Epithelial cell of prostate (primary cell): ENCODE measurements around the gene NDUFAF8.

Experiments used
- DNase-seq: peaks from one replicate; pipeline ENCODE4 v3.0.0-alpha.2; 2011; ENCODE audit warnings: low read depth, low spot score
- H3K27ac ChIP-seq: fragments of 450-650 bp; 2 replicates; pipeline ENCODE4 v1.5.1; 2017; ENCODE audit warnings: mild to moderate bottlenecking

Gene NDUFAF8

DNA sequence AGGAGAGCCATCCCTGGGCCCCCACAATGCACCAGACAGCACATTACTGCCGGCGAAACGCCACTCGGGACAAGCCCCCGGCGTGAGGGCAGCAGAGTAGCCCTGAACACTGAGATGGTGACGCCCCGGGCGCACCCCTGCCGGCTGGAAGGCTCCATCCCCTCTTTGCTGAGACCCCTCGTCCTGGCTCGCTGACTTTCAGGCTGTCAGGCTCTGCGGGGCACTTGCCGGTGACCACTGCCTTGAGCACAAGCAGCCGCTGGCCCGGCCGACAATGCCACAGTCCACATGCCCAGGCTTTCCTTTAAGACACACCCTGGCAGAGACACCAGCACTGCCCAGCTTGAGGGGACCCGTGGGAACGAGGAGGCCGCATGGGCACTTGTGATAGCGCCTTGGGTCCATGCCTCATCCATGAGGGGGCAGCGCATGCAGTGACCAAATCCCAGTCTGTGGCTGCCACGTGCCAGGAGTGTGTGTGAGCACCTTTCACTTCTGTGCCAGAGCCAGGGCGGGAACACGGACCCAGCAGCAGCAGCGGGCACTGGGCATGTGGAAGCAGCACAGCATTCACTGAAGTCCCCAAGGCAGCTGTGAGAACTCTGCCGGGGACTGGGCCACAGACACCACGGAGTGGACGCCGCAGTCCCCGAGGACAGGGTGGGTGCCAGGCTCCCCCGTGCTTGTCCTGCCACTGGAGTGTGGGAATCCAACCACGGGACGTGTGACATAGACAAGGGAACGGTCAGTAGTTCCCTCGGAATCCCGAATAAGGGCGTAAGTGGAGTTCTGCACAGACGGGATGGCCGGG, 24.5 kb downstream of the NDUFAF8 start:
- no peak for DNase-seq
- no peak overlapping the region for H3K27ac ChIP-seq

DNA sequence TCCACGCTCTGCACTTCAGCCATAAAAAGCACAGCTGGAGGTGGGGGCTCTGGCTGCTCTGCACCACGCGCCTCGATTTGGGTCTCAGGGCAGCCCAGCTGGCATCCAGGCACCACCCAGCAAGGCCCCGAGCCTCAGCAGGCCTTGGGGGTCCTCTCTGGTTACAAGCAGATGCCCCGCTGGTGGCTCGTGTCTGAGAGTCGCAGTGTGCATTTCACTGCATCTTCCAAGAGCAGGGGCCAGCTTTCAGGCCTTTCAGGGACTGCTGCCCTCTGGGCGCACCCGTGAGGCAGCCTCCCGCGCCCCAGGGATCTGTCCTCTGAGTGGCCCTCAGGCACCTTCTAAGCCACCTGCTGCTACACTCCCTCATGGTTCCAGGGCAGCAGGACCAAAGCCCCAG, 25.5 kb downstream of the NDUFAF8 start:
- DNase-seq = no peak
- H3K27ac ChIP-seq = no peak overlapping the region

- no peak for DNase-seq
- no peak overlapping the region for H3K27ac ChIP-seq
Observed at GRCh38 chr17:81265576-81265975, 26.5 kb downstream of the NDUFAF8 start.

GRCh38 chr17:81267390-81268067, 28.4 kb downstream of the NDUFAF8 start:
- no peak overlapping the region for H3K27ac ChIP-seq
- DNase-seq = no peak

GRCh38 chr17:81270279-81270678, 31.2 kb downstream of the NDUFAF8 start:
- no peak overlapping the region for H3K27ac ChIP-seq

GRCh38 chr17:81271226-81271625, 32.1 kb downstream of the NDUFAF8 start:
- H3K27ac ChIP-seq = no peak overlapping the region
- DNase-seq = no peak

More at GRCh38 chr17:81270279-81270678, 31.2 kb downstream of the NDUFAF8 start:
- no peak for DNase-seq

DNA sequence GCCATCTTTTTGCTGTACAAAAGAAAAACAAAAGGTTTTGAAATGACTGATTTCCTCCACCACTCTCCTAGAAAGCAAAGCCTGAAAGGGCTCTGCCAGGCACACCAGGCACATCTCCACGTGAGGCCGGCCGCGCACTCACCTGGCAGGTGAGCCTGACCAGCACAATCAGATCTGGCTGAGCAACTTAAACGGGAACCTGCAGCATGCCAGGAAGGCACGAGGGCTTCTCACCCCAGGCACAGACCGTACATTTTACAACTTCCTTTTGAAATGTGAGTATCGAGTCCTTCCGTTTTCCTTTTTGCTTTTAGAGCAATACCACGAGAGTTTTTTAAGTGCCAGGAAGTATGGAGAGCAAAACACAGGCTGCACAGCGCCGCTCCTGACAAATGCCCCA, 33.5 kb downstream of the NDUFAF8 start:
- no peak overlapping the region for H3K27ac ChIP-seq
- DNase-seq = no peak

- no peak for DNase-seq
- H3K27ac ChIP-seq = no peak overlapping the region
Observed at GRCh38 chr17:81273698-81274470, 34.8 kb downstream of the NDUFAF8 start.

DNA sequence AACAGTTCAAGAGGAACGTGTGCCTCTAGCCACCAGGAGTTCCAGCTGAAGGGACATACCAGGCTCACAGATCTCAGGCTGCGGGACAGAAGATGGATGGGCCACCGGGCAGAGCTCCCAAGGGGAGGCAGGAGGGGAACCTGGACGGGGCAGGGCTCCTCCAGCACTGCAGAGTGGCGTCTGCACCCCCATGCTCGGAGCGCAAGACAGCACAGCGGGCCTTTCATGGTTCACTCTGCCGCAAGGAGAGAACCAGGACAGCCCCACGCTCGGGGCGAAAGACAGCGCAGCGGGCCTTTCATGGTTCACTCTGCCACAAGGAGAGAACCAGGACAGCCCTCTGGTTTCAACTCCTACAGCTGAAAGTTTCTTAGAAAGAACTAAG, 35.3 kb downstream of the NDUFAF8 start:
- no peak for DNase-seq
- no peak overlapping the region for H3K27ac ChIP-seq

GRCh38 chr17:81276781-81277180, 37.7 kb downstream of the NDUFAF8 start:
- DNase-seq = no peak
- no peak overlapping the region for H3K27ac ChIP-seq

DNA sequence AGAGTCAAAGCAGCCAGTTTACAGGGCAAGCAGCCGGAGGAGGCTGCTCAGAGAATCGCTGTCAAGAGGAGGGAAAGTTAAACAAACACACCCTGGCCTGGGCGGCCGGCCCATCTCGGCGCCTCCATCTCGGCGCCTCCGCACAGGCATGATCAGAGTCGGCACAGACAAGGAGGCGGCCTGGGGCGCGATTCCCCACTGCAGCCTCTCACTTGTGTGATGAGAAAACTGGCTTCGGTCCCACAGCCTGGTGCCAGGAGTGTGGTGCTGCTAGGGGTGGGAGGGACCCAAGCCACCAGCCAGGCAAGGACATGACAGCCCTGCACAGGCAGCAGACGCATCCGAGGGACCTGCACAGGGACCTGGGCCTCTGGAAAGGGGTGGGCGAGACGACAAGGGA, 38.3 kb downstream of the NDUFAF8 start:
- H3K27ac ChIP-seq = no peak overlapping the region
- DNase-seq = no peak

- no peak overlapping the region for H3K27ac ChIP-seq
- no peak for DNase-seq
Observed at GRCh38 chr17:81277946-81278693, 39.0 kb downstream of the NDUFAF8 start.

GRCh38 chr17:81278831-81279230, 39.7 kb downstream of the NDUFAF8 start:
- no peak overlapping the region for H3K27ac ChIP-seq
- no peak for DNase-seq

DNA sequence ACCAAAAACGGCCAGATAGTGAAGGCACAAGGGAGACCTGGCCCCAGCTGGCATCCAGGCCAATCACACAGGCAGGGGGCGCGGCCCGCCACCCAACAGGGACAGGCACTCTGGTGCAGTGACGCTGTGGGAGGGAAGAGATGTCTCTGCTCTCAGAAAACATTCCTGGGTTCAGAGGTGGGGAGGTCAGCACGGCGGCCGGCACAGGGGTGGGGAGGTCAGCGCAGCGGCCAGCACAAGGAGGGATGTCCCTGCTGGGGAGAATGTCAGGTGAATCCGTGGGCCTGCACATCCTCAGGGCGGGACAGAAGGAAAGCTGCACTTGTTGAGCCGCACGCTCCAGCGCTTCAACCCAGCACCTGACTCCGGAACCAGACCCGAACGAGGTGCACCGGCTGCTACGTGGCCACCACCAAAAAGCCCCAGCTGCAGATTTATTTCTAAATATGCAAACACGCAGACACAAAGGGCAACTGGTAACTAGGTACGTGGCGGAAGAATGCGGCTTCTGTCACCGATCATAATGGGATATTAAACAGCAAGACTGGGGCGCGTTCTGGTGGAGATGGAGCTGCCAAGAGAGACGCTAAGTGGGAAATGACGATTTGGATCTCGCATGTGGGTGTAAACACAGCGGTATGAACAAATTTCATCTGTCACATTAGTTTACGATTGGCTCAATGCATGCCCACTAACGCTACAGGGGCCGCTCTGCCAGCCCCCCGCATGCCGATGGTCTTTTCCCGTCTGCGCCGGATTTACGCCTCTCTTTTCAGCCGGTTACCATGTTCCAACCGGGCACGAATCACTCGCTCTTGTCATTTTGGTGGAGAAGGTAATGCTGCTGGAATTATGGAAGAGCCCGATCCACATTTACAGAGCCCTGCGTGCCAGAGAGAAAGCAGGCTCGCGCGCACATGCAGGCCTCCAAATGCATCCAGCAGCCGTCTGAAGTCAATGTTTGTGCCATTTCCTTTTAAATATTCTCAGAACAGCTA, 40.5 kb downstream of the NDUFAF8 start:
- no peak overlapping the region for H3K27ac ChIP-seq
- no peak for DNase-seq

DNA sequence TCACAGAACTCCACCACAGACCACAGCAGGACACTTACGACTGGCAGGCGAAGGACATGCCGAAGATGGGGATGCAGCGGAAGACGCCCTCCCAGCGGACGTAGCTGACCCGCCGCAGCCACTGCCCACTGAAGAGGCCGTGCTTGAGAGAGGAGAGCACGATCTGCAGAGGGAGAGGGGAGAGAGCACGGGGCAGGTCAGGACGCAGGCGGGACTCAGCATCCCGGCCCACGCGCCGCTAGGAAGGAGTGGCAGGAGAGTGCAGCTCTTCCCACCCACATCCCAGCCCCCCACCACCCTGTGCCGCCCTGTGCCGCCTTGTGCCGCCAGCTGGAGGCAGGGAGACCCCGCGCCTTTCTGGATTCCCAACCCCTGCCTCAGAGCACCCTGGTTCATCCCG, 41.5 kb downstream of the NDUFAF8 start:
- DNase-seq = no peak
- no peak overlapping the region for H3K27ac ChIP-seq

DNA sequence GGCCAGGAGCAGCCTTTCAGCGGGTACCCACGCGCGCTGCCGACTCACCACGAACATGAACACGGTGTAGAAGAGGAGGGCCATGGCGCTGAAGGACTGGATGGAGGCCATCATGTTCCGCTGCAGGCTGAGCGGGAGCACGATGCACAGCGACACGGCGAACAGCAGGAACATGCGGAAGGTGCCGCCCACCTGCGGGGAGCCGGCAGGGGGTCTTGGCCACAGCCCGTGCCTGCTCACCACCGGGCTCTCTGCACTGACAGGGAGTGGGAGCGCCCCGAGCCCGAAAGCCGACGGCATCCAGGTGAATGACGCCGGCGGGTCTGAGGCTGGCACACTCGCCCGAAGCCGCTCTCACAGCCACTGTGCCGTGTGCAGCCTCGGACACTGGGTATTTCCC, 43.0 kb downstream of the NDUFAF8 start:
- no peak for DNase-seq

DNA sequence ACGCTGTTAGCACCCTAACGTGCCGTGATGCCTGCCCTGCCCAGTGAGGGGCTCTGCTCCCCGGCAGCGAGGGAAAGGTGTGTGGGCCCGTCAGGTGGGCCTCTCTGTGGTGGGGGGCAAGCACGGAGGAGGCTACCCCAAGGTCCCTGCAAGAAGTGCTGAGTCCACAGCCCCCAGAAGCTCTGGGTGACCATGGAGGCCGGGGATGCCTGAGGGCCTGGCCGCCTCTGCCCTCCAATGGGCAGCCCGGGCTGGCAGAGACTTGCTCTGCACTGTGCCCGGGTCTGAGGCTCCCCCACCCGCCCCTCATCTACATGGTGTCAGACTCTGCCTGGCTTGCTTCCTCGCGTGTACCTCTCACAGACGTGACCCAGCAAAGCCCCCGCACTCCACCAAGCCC, 43.8 kb downstream of the NDUFAF8 start:
- no peak overlapping the region for H3K27ac ChIP-seq
- DNase-seq = no peak

More for the DNA sequence above, 43.0 kb downstream of the NDUFAF8 start:
- H3K27ac ChIP-seq = no peak overlapping the region

DNA sequence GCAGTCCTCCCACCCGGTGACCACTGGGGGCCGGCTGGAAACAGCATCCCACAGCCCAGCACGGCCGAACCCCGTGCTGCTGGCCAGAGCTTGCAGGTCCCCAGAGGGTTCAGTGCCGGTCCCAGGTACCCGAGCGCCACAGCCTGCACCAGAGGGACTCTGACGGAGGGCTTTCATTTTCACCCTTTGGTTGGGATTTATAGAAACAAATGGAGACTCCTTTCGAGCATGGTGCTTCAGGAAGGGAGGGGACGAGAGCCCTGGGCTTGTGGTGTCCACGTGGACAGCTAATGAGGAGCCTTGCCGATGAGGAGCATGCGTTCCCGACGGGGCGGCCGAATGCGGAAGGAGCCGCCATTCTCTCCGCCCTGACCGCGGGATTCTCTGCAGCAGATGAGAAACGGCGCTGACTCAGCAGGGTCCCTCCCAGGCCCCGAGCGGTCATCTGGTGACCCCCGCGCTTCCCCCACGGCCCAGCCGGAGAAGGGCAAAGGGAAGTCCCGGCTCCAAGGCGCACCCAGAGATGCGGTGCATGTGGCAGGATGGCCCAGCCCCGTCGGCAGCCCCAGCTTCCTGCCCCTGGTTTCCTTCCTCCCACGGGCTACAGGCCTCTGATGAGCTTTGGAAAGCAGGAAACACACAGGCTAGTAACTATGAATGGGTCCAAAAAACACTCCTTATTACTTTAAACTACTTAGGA, 46.2 kb downstream of the NDUFAF8 start:
- H3K27ac ChIP-seq = no peak overlapping the region
- no peak for DNase-seq

DNA sequence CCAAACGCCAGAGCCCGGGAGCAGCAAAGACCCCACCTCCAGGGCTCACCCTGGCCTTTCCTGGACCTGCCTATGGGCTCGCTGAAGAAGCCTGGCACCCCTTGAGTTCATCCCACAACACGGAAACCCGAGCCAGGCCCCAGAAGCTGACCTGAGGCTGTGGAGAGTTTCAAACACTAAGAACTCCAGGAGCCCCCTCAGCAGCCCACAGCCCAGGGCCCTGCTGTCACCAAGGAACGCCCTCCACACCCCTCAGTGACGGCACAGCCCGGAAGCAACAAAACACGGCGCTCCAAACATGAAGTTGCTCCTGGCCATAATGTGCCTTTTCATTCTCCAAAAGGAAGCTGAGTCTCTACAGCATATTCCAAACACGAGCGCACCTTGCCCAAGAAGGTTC, 46.8 kb downstream of the NDUFAF8 start:
- DNase-seq = no peak
- no peak overlapping the region for H3K27ac ChIP-seq
